CD1c-positive myeloid dendritic cell (primary cell): ENCODE results near the gene ADGRF3.
"Not testable (repeated sequence)": the region's sequence is repeated elsewhere in the genome, so short reads cannot be mapped to it uniquely, and the experiment has no call there.

Source experiments
- DNase-seq: peaks from one replicate; pipeline ENCODE4 v3.0.0-alpha.2; 2016; ENCODE audit errors: extremely low spot score

ADGRF3 gene

DNA sequence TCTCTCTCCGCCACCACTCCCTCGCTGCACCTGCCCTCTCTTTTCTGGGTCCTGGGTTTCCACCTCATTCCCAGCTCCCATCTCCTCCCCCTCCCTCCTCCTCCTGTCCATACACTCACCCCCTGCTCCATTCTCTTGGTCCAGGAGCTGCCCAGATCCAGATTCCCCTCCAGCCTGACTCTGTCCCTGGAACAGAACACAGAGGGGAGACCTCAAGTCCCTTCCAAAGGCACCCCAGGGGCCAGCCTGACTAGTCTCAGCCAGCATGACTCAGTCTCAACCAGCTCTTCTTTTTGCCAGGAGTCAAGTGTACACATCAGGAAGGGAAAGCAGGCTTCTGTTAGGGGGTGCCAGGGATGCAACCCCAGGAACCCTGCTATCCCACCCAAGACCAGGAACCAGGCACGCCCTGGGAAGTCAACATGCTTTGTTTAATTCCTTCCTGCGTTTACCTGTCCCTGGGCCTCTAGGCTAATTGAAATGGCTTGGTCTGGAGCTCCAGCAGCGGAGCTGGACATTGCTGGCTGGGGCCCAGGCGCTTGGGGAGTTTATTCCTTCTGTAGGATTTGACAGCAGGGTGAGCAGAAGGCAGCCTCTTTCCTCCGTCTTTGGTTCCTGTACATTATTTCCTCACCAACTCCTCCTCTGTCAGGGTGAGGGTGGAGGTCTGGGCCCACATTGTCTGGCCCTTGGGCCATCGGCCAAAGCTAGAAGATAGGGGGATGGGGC lies 29.0 kb downstream of the ADGRF3 start:
- DNase-seq, result no peak

DNA sequence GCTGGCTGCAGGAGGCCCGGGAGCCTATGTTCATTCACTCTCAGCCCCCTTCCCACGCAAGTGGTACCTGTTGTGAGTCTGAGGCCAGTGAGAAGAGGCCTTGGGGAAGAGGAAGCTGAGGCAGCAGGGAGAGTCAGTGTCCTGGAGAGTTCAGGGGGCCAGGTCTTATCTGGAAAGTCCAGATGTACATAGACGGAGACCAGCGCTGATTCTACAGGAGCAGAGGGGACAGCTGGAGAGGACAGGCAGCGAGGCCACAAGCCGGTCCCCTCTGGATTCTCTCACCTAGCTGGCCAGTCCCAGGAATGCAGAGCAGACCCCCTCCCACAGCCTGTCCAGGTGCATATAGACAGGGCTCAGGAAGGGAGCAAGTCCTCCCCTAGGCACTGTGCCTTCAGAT lies 29.7 kb downstream of the ADGRF3 start:
- no peak for DNase-seq

DNA sequence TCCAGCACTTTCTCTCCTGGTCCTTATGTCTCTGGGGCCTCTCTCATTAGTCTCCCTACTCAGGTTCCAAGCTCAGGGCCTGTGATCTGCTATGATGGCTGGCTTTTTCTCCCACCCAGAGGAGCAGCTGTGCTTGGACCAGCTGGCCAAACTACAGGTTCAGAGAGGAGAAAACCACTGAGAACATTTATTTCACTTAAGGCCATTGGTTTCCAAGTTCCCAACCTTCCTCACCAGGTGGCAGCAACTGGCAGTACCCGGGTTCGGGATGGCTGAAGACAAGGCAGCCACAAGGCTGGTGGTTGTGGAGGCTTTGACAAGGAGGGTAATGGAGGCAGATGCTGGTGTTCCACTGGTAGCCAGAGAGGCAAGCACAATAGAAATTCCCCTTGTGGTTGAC lies 30.5 kb downstream of the ADGRF3 start:
- no peak for DNase-seq

GRCh38 chr2:26314243-26314642 lies 32.3 kb downstream of the ADGRF3 start:
- no peak for DNase-seq

- no peak for DNase-seq
These were observed 33.1 kb downstream of the ADGRF3 start for GRCh38 chr2:26313446-26313845.

DNA sequence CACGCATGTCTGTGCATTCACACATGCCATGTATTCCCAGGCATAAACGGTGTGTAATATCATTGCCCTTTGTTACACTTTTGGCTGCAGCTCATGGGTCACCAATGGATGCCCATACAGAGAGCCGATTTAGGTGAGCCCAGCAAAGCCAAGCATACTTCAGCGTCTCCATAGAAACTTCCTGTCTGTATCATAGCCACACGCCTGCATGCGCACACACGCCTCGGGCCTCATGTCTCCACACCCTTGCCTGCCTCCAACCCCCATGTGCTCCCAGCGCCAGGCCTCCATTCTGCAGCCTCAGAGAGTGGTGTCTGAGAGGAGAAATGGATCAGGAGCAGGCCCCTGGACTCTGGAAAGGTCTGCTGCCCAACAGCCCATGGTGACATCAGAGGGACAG lies 34.1 kb downstream of the ADGRF3 start:
- DNase-seq, result no peak

- no peak for DNase-seq
These were observed 36.7 kb downstream of the ADGRF3 start for GRCh38 chr2:26309921-26310320.

- DNase-seq, result no peak
These were observed 41.0 kb downstream of the ADGRF3 start for GRCh38 chr2:26305540-26305939.

DNA sequence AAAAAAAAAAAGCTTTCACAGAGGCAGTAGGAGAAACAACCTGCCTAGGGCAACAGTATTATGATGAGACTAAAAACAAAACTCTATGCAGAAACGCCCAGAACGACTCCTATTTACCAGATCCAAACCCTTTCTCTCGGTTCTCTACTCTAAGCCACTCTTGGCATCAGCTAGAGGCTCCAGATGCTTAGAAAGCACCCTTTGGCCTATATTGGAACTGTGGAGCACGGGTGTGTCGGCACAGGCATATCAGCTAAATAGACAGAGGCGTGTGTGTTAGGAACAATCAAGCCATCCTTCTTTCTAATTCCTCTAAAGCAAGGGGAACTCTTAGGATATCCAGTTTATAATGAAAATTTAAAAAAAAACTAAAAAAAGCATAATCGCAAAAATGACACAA lies 41.5 kb downstream of the ADGRF3 start:
- not testable (repeated sequence) for DNase-seq

DNA sequence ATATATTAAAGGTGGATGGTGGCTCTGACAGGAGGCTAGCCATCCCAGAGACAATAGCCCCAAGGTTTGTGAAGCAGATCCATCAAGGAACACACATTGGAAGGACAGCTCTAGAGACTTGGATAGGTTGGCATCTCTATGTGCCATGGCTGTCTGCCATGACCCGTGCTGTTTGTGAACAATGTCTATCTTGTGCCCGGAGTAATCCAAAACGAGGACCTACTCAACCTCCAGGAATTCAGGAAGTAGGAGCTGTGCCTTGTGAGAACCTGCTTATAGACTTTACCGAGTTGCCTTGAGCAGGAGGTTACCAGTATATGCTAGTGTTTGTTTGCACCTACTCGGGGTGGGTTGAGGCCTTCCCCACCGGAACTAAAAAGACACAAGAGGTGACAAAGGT lies 43.7 kb downstream of the ADGRF3 start:
- no peak for DNase-seq

GRCh38 chr2:26300234-26300925 lies 46.2 kb downstream of the ADGRF3 start:
- peak; percentile 69 for DNase-seq

DNA sequence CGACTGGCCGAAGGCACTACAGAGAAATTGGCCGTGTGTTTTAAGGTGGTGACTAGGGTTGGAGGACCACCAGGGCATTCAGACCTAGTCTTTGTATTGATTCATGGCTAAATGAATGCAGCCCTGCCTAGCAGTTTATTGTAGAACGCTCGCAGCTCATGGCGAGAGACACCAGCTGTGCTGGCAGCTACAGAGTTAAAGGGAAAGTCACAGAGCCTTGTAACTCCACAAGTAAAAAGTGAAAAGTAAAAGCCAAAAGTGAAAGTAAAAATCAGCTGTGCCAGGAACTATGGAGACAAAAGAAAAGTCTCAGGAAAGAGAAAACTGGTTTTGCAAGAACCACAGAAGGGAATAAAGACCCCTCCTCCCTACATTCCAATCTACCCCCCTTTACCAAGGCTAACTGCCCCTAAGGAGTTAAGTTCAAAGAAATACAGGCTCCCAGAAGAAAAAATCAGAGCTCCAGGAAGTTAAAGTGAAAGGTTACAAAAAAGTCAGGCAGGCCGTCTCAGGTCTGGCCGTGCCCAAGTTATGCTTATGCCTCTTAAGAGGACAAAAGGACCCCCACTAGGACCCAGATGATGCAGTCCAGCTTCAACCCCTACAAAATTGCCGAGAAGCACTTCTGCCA lies 47.0 kb downstream of the ADGRF3 start:
- DNase-seq, result peak; percentile 24

GRCh38 chr2:26298638-26299393 lies 47.8 kb downstream of the ADGRF3 start:
- DNase-seq, result peak; percentile 43

GRCh38 chr2:26298286-26298637 lies 48.3 kb downstream of the ADGRF3 start:
- DNase-seq, result no peak

- no peak for DNase-seq
These were observed 49.5 kb downstream of the ADGRF3 start for GRCh38 chr2:26297061-26297460.

- no peak for DNase-seq
These were observed 51.1 kb downstream of the ADGRF3 start for GRCh38 chr2:26295511-26295910.

DNA sequence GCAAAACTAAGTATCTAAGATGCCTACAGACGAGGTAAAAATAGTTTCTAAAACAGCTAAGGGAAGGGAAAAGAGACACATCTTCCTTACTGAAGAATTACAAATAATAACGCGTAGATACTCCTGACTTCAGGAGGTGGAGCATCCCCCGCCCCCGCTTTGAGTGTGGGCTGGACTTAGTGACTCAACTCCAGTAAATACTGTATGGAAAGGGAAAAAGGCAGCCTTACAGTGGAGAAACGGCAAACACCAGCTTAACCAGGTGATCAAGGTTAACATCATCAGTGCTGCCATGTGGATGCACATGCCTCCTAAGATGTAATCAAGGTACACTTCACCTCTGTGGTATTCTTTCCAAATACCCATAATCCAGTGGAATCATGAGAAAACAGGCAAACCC lies 53.9 kb downstream of the ADGRF3 start:
- peak; percentile 43 for DNase-seq

- DNase-seq, result peak; percentile 50
These were observed 56.6 kb downstream of the ADGRF3 start for GRCh38 chr2:26290001-26290400.

- no peak for DNase-seq
These were observed 60.7 kb downstream of the ADGRF3 start for GRCh38 chr2:26285931-26286330.

- no peak for DNase-seq
These were observed 62.5 kb downstream of the ADGRF3 start for GRCh38 chr2:26284132-26284531.

GRCh38 chr2:26283606-26284005 lies 63.0 kb downstream of the ADGRF3 start:
- no peak for DNase-seq

- DNase-seq, result no peak
These were observed 65.4 kb downstream of the ADGRF3 start for GRCh38 chr2:26281226-26281625.
